ENCODE measurements around the gene NSDHL.

DNA sequence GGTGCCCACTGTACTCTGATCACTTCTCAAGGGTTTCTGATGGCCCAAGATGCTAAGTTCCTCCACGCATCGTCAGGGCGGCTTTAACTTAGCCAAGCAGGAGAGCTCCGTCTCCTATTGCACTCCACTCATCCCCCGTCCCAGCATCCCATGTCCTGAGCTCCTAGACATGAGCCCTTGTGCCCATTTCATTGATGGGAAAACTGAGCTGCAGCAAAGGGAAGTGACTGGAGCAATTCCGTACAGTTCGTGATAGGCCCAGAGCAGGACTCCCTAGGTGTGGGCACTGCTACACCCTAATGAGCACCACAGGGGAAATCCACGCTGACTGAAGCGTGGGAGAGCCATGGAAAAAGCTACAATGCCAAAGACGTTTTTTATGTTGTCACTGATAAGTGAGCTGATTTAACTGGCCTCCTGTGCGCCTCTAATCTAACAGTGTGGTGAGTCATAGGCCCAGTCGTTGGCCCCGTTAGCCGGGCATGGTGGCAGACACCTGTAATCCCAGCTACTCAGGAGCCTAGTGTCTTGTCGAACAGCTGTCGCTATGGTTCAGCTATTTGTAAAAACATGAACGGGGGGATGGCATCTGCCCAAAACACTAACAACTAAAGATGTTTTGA is 14.9 kb downstream of the NSDHL start:
- no peak for TF ChIP-seq CTCF (IDR thresholded peaks at IDR 0.05; ENCODE audit: insufficient read depth, low read length)
- no peak for TF ChIP-seq REST (IDR thresholded peaks at IDR 0.05; ENCODE audit: insufficient replicate concordance, low read depth)
- TF ChIP-seq POLR2AphosphoS5 (IDR thresholded peaks at IDR 0.05; ENCODE audit: low read depth), result no peak

All from HL-60 (cell line).